HG02678 (cell line): ENCODE measurements around the gene SEMA6A.
"Not testable (repeated sequence)": the region's sequence is repeated elsewhere in the genome, so short reads cannot be mapped to it uniquely, and the experiment has no call there.

Source experiments
- ATAC-seq: cut with Tn5 transposase; IDR thresholded peaks from one replicate; pipeline ENCODE4 v1.9.1; 2021; ENCODE audit warnings: mild to moderate bottlenecking, moderate library complexity; ENCODE audit not compliant: unreplicated experiment

SEMA6A gene

GRCh38 chr5:116550082-116550481, 24.5 kb downstream of the SEMA6A start:
- ATAC-seq: no peak

GRCh38 chr5:116546743-116547124, 27.9 kb downstream of the SEMA6A start:
- ATAC-seq: no peak

GRCh38 chr5:116546033-116546742, 28.4 kb downstream of the SEMA6A start:
- ATAC-seq: no peak

GRCh38 chr5:116545465-116545864, 29.2 kb downstream of the SEMA6A start:
- not testable (repeated sequence) for ATAC-seq

GRCh38 chr5:116544531-116545241, 29.9 kb downstream of the SEMA6A start:
- ATAC-seq: no peak

- ATAC-seq: no peak
These were observed 31.1 kb downstream of the SEMA6A start for GRCh38 chr5:116543501-116543900.

- peak; percentile 42 for ATAC-seq
These were observed 32.0 kb downstream of the SEMA6A start for GRCh38 chr5:116542619-116543018.

- no peak for ATAC-seq
These were observed 35.4 kb downstream of the SEMA6A start for GRCh38 chr5:116539222-116539621.

- ATAC-seq: no peak
These were observed 38.1 kb downstream of the SEMA6A start for GRCh38 chr5:116536316-116537083.

GRCh38 chr5:116534964-116535651, 39.5 kb downstream of the SEMA6A start:
- no peak for ATAC-seq

GRCh38 chr5:116532762-116533525, 41.7 kb downstream of the SEMA6A start:
- ATAC-seq: peak; percentile 54

- ATAC-seq: no peak
These were observed 43.0 kb downstream of the SEMA6A start for GRCh38 chr5:116531635-116532034.

GRCh38 chr5:116531117-116531516, 43.5 kb downstream of the SEMA6A start:
- no peak for ATAC-seq

GRCh38 chr5:116530276-116530675, 44.3 kb downstream of the SEMA6A start:
- ATAC-seq: no peak

GRCh38 chr5:116529615-116530014, 45.0 kb downstream of the SEMA6A start:
- ATAC-seq: no peak

GRCh38 chr5:116528519-116529234, 45.9 kb downstream of the SEMA6A start:
- no peak for ATAC-seq

GRCh38 chr5:116527582-116527981, 47.0 kb downstream of the SEMA6A start:
- ATAC-seq: no peak

- no peak for ATAC-seq
These were observed 48.9 kb downstream of the SEMA6A start for GRCh38 chr5:116525674-116526073.

GRCh38 chr5:116524966-116525365, 49.7 kb downstream of the SEMA6A start:
- no peak for ATAC-seq
